HG03135 (cell line): ENCODE results near the gene KIAA0586.
"Not testable (repeated sequence)": the region's sequence is repeated elsewhere in the genome, so short reads cannot be mapped to it uniquely, and the experiment has no call there.

ENCODE experiments used
- ATAC-seq: cut with Tn5 transposase; IDR thresholded peaks from one replicate; pipeline ENCODE4 v1.9.1; 2021; ENCODE audit warnings: mild to moderate bottlenecking, moderate library complexity; ENCODE audit not compliant: unreplicated experiment

KIAA0586 gene

DNA sequence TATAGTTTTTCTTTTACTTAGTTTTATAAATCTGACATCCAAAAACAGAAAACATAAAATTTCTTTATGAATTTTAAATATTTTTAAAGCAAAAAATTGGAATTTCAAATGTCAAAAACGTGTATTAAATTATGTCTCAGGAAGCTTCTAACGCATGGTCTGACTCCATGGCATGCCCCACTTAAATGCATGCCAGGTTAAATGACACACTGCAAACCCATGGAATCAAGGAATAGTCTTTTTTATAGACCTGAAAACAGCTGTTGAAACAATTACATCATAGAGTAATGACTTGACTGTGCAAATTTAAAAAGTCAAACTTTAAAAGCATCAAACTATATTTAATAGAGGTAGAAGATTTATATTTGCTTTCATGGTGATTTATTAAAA, 114.1 kb downstream of the KIAA0586 start:
- ATAC-seq = no peak

DNA sequence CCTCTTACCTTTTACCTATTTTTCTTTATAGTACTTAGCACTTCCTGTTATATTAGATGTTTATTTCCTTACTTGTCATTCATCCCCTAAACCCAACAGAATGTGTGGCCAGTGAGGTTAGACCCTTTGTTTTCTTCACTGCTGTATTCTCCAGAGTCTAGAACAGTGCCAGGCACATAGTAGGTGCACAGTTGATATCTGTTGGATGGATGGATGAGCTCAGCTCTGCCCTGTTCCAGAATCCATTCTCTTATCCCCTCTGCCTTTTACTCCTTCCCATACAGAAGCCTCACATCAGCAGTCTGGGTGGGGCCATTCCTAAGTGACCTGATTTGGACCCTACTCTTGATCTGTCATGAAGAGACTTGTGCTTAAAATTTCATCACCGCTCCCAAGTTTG, 115.7 kb downstream of the KIAA0586 start:
- ATAC-seq = no peak

DNA sequence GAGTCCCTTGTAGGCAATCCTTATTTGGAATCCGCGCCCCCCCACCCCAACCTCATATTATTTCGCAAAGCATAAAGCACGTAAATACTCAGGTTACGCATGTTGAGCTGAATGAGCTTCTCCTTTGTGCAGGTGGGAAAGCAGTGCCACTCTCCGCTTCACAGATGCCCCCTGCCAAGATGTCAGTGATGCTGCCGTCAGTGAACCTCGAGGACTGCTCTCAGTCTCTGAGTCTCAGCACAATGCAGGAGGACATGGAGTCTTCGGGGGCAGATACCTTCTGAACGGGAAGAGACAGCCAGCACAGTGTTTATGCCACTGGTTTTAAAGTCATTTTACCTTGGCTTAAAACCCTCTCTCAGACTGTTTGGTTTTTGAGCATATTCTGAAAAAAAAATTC, 120.1 kb downstream of the KIAA0586 start:
- no peak for ATAC-seq

DNA sequence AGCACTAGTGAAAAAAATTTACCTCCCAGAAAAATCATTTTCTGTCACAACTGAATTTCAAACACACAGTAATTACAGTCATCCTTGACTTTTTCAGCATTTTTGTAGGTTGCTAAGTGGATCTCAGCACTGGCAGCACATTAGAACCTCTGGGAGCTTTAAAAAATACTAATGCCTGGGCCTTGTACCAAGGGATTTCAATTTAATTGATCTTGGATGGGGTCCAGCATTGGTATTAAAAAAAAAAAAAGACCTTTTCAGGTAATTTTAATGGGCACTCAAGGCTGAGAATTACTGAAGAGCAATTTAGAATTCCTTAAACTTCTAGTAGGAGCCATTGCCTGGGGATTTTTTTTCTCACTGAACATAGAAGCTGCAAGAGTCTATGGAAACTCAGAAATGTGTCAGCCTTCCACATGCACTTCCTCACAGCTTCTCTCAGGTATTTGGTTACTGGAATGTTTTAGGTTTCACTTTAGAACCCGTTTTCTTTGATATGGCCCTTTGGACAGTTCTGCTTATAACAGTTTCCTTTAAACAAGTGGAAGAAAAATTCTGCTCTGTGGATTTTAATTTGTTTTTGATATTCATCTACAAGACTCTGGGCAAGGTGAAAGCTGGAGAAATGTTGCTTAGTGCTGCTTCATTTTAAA, 121.7 kb downstream of the KIAA0586 start:
- ATAC-seq = no peak

DNA sequence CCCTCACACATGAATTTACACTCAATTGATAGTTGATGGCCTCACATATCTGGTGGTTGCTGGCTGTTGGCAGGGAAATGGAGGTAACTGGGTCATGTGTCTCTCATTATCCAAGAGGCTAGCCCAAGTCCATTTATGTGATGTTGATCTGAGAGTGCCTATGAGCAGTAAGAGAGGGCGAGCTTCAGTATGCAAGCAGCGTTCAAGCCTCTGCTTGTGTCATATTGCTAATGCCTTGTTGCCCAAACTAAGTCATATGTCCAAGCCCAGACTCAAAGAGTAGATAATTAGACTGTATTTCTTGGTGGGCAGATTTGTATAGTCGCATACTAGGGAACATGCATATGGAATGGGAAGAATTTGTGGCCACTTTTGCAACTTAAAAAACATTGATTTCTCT, 126.4 kb downstream of the KIAA0586 start:
- ATAC-seq = no peak

DNA sequence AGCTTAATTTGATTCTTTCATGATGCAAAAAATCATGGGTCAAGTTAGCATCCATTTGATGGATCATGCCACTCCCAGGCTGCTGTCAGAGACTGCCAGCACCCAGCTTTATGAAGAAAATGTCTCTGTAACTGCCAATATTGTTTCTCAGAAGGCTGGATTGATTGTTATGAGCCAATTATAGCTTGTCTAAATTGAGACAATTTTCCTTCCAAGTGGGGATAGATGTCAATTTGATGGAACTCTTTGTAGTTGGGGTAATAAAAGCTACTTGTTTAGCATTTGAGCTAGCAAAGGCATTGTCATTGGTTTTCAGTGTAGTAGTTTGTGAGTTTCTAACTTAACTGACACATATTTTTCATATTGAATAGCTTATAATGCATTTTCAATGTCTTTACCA, 128.1 kb downstream of the KIAA0586 start:
- no peak for ATAC-seq

DNA sequence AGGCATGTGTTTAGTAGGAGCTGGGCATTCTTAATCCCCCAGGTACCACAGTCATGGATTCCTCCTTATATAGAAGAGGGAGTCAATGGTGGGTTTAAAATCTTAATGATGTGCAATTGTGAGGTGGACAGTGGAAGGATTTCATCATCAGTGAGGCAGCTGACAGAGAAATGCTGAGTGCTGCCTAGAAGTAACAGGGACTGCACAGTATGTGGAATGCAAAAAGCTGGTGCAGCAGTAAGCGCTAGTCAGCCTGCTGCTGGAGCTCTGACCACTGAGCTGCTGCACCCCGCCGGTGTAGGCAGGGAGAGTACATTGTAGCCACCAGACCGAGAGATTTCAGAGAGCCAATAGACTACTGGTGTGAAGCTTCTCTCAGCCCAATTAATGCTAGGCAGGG, 129.7 kb downstream of the KIAA0586 start:
- no peak for ATAC-seq

DNA sequence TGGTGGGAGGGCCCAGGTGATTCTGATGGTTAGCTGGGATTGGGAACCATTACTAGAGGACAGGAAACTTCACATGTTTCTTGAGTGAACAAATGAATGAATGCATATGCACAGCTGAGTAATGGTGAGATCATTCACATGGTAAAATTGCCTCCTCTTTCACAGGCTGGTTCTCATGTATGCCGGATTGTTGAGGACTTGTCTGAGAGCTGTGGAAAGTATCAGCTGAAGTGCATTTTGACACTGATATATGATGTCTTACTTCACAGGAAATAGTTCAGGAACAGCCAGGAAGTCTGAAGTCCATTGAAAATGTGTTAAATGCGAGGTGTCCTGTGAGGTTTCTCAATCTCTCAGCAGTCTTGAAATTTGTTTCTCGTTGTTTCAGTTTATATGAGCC, 132.7 kb downstream of the KIAA0586 start:
- ATAC-seq = no peak

DNA sequence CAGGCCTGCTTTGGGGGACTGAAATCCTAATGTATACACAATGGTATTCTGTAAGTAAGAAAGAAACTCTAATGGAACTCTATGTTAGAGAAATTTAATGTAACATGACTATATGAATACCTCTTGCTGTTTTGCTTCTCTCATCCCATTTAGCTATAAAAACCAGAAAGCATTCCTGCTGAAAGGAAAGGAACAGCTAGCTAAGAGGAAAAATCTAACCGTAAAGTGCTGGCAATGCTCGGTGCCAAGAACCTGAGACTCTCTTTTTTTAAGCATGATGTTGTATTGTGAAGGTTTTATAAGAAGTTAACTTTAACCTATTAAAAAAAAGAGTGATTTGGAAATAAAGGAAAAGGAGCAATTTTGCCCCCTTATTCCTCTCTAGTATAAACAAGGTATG, 134.6 kb downstream of the KIAA0586 start:
- ATAC-seq = no peak

DNA sequence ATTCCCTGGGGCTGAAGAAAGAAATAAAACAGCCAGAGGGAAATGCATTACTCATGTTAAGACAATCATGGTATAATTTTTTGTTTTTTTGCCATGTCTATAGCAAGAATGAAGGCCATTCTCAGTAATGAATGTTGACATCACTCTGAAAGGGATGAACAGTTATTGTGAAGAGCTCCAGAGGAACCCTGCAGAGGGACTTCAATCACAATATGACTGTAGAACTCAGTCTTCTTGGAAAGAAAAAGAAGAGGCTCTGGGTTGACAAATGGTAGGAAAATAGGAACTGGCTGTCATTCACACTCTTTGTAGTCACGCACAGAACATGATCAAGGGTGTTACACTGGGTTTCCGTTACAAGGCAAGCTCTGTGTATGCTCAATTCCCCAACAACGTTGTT, 136.5 kb downstream of the KIAA0586 start:
- no peak for ATAC-seq

DNA sequence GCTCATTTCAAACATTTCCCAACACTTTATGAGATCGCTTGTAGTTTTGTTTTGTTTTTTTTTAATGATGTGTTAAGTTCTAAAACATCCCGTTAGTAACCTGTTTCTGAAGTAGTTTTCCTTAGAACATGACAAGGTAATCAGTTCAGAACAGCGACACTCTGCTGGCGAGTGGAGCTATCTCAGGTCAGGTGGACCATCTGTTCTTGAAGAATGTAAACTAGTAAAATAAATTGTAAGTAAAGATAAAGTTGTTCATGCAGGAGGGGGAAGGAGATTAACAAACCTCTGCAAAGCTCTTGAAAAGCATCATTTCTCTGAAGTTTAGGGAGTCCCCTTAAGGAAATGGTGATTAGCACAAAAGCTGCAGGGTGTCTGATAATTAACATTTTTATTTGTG, 138.3 kb downstream of the KIAA0586 start:
- ATAC-seq = no peak

DNA sequence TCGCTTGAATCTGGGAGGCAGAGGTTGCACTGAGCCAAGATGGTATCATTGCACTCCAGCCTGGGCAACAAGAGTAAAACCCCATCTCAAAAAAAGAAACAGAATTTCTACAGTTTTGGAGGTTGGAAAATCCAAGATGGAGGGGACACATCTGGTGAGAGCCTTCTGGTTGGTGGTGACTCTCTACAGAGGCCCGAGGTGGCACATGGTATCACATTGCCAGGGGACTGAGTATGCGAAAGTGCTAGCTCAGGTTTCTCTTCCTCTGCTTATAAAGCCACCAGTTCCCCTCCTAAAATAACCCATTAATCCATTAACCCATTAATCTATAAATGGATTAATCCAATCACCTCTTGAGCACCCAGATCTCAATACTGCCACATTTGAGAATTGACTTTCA, 139.5 kb downstream of the KIAA0586 start:
- no peak for ATAC-seq

DNA sequence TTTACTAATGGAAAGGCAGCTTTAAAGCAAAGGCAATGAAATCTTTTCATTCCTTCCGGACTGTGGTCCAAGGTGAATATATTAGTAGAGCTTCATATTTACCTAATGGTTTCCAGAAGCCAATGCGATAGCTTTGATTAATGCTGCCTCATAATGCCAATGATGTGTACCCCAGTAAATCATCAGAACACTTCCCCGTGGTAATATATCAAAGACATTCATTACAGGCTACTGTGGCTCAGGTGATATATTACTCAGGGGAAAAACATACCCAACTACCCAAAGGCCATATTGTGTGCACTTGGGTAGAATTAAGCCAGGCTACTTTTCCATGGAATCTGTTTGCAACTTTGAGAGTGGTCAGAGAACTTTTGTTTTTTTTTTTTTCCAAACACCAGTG, 140.8 kb downstream of the KIAA0586 start:
- no peak for ATAC-seq

DNA sequence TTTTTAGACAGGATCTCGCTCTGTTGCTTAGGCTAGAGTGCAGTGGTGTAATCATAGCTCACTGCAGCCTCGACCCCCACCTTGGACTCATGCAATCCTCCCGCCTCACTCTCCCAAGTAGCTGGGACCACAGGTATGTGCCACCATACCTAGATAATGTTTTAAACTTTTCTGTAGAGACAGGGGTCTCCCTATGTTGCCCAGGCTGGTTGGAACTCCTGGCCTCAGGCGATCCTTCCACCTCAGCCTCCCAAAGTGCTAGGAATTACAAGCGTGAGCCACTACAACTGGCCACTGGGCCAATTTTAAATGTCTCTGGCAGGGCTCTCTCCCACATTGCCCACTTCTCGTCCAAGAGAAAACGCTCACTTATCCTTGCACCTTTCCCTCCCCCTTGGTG, 143.7 kb downstream of the KIAA0586 start:
- no peak for ATAC-seq

DNA sequence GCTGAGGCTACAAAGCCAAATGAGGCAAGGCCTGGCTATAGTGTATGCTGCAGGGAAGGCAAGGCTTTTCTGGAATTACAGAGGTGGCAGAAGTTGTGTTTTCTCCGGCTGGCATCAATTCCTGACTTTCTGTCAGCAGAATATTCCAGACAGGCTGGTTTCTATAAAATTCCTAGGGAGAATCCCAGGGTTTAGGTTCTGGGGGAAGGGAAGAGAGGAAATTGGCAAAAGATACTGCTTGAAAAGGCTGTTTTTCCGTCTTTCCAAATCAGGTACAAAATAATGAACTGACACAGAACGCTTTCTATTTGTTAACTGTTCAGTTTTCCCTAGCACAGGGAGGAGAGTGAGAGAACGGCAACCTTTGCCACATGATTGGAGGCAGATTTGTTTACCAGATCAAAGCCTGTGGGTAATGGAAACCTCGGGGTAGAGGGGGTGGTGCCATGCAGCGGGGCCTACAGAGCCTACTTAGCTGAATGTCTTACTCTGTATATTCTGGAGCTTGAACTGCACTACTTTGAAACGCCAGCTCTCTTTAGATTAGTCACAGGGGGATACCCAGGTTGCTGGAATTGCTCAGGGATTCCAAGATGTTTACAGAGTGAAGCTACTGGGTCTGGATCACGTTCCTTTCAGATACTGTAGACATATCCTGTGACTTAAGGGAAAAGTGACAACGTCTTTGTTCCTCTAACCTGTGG, 144.4 kb downstream of the KIAA0586 start:
- ATAC-seq = no peak

DNA sequence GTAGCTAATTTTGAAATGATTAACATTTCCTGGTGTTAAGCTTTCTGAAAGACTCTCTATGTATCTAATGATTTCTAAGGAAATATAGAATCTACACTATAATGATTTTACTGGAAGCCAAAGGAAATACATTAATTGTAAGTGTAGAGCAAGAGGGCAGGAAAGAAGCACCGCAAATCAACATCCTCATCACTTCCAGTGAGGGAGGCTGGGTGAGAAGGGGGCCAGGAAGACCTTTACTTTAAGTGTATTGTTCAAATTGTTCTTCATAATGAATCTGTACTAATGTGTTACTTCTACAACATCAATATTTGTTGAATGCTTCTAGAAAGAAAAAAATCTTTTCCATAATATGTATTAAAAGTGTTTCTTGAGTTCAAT, 144.9 kb downstream of the KIAA0586 start:
- no peak for ATAC-seq

DNA sequence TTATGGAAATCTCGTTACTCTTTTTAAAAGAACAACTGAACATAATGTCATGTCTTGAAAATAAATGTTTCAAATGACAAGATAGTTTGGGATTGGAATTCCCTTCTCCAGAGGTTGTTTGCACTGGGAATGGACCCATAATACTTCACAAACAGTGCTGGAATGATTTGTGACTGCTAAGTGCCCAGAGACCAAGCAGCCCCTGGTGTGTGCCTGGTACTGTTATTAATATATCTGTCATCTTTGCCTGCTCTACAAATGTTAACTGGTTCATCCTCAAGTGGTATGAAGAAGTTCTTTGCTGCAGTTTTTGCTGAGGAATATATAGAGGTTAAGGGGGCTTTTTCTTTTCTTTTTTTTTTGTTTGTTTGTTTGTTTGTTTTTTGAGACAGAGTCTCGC, 145.3 kb downstream of the KIAA0586 start:
- ATAC-seq = no peak

DNA sequence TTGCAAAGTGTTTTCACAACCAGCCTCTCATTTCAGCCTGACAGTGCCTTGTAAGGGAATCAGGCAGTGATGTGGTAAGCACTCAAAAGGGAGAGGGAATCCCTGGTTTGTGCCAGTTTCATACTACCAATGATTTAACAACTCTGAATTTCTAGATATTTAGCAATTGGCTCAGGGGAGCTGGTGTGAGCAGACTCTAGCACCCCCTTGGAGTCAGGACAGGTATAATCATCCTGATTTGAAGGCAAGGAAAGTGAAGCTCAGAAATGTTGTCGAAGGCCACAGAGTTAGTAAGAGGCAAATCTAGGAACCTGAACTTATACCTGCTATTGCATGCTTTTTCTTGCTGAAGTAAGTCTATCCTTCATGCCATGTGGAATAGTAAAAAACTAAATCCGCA, 147.1 kb downstream of the KIAA0586 start:
- ATAC-seq = no peak

DNA sequence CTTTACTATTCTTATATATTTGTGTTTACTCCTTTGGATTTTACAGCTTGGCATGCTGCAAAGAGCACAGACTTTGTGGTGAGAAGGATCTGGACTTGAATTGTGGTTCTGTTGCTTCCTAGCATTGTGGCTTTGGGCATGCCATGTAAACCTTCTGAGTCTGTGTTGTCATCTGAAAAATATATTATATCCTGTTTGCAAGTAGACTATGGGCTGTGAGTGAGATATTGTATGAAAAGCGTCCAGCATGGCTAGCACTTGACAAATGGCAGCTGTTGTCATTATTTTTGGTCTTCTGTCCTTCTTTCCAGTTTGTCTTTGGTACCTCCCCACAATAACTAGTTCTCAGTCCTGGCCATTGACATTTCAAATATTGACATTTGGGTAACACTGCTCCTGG, 148.4 kb downstream of the KIAA0586 start:
- no peak for ATAC-seq

DNA sequence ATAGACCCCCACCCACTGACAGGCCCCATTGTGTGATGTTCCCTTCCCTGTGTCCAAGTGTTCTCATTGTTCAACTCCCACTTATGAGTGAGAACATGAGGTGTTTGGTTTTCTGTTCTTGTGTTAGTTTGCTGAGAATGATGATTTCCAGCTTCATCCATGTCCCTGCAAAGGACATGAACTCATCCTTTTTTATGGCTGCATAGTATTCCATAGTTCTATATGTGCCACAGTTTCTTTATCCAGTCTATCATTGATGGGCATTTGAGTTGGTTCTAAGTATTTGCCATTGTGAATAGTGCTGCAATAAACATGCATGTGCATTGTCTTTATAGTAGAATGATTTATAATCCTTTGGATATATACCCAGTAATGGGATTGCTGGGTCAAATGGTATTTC, 152.5 kb downstream of the KIAA0586 start:
- ATAC-seq = not testable (repeated sequence)

DNA sequence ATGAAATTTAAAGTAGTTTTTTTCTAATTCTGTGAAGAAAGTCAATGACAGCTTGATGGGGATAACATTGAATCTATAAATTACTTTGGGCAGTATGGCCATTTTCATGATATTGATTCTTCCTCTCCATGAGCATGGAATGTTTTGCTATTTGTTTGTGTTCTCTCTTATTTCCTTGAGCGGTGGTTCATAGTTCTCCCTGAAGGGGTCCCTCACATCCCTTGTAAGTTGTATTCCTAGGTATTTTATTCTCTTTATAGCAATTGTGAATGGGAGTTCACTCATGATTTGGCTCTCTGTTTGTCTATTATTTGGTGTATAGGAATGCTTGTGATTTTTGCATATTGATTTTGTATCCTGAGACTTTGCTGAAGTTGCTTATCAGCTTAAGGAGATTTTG, 153.9 kb downstream of the KIAA0586 start:
- not testable (repeated sequence) for ATAC-seq

DNA sequence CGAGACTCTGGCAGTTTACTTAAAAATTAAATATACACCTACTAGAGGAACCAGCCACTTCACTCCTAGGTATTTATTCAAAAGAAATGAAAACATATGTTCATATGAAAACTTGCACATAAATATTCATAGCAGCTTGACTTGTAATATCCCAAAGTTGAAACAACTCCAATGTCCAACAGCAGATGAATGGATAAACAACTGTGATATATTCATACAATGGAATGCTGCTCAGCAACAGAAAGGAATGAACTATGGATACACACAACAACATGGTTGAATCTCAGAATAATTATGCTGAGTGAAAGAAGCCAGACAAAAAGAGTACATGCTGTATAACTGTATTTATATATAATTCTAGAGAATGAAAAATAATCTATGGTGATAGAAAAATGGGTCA, 156.9 kb downstream of the KIAA0586 start:
- no peak for ATAC-seq

DNA sequence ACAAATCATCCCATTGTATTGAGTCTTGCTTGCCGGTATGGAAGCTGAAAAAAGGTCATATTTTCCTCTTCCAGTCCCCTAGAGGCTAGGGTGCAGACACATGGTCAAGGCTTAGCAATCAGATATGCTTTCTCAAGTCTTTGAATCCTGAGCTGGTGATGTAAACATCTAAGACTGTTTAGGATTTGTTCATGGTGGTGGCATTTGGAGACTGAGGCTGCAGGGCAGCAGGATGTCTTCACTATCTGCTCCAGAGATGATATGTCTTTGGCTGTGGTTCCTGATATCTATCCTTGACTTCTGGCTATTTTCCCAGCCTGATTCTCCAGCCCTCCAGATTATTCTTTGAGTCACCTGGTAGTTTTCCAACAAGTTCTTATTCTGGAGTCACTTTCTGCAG, 159.8 kb downstream of the KIAA0586 start:
- ATAC-seq = no peak
